Right hindlimb (tissue), 1 donor: ENCODE measurements around the gene XCR1.

Experiments
- DNase-seq: peaks from one replicate; pipeline ENCODE4 v3.0.0-alpha.2; 2018

The XCR1 gene

GRCh38 chr3:45980819-45981218, 46.5 kb downstream of the XCR1 start:
- DNase-seq, result no peak

DNA sequence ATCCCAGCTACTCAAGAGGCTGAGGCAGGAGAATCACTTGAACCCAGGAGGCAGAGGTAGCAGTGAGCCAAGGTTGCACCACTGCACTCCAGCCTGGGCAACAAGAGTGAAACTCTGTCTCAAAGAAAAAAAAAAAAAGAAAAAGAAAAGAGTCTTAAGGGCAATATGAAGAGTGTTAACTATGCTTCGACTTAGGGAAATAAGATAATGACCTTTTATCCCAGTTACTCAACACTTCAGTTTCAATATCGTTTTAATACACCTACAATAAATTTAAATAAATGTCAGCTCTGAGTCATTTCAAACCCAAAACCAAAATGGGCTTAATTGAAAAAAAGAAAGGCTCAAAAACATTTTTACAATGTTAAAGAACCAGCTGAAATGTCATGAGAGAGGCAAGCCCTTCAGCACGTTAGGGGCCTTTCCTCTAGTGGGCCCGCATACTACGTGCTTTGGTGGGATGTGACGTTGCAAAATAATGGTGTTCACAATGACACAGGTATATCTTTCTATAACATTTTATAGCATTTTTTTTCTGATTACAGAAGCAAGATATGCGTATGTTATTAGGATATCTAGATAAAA, 47.0 kb downstream of the XCR1 start:
- no peak for DNase-seq

- no peak for DNase-seq
Observed at GRCh38 chr3:45979378-45979777, 47.9 kb downstream of the XCR1 start.

GRCh38 chr3:45978006-45978761, 49.1 kb downstream of the XCR1 start:
- no peak for DNase-seq

- DNase-seq, result no peak
Observed at GRCh38 chr3:45976191-45977091, 50.8 kb downstream of the XCR1 start.

- no peak for DNase-seq
Observed at GRCh38 chr3:45975686-45976085, 51.6 kb downstream of the XCR1 start.

GRCh38 chr3:45974686-45975085, 52.6 kb downstream of the XCR1 start:
- DNase-seq, result no peak

DNA sequence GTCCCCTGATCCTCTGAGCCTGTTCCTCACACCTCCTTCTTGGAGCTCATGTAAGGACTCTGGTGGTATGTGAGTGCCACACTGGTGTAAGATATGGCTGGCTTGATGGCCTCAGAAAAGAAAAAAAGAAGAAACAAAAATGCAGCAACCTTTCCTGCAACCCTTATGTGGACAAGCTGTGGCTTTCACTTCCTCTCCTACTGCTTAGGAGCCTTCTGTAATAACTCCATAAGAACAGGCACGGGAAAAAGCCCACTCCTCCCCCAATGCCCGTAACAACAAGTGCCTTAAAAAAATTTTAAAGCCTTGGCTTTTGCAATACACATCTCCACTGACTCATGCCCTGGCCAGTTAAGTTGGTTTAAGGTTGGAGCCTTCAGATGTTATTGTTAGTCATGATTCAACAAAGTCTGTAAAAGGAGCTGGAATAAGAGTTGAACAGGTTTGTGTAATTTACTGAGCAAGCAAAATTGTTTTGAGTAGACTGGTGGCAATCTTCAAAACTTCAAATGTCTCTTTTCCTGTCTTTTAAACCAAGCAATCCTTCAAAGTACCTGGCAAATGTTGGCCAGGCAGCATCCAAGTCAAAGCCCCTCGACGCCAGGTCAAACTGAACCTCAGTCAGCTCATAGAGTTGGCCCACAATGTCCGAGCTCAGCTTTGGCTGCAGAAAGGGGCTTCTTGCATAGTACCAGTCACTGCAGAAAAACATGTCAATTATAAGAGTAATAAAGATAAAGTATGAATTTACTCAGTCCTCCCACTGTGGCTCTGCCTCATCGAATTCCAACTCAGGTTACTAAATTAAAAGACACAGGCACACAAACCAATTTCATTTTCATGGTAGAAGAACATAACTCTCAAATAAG, 54.5 kb downstream of the XCR1 start:
- no peak for DNase-seq

GRCh38 chr3:45969953-45970352, 57.3 kb downstream of the XCR1 start:
- DNase-seq, result no peak

DNA sequence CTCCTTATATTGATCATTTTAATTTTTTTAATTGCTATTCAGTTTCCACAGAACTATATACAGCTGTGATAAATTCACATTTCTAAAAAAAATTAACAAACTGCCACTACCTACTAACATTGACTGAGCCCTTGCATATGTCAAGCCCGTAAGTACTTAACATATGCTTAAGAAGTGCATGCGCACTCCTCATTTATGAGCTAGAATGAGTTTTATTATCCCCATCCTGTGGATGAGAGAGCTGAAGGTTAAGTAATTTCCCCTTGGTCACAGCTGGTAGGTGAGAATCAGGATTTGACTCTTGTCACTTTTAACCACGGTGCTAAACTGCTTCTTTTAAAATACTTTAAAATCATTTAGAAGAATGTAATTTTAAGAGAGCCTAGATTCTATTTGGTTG, 58.2 kb downstream of the XCR1 start:
- no peak for DNase-seq

GRCh38 chr3:45968706-45969105, 58.6 kb downstream of the XCR1 start:
- no peak for DNase-seq

- no peak for DNase-seq
Observed at GRCh38 chr3:45968149-45968548, 59.1 kb downstream of the XCR1 start.

- DNase-seq, result no peak
Observed at GRCh38 chr3:45967724-45968123, 59.6 kb downstream of the XCR1 start.
